H9 (cell line): ENCODE data around the gene IL12A. TPM values are rescaled to one million over a fixed set of nuclear protein-coding genes. Genes with fewer than 3 reads are reported as not detected.

ENCODE experiments used
- DNase-seq: peaks from one replicate; pipeline ENCODE4 v3.0.0-alpha.2; 2017
- H2AFZ ChIP-seq: one replicate; pipeline ENCODE4 v1.6.1; 2013; ENCODE audit warnings: mild to moderate bottlenecking, low read length, control low read depth, moderate library complexity
- H2AK5ac ChIP-seq: 2 replicates; pipeline ENCODE4 v1.6.1; 2013; ENCODE audit warnings: low read length, control low read depth, mixed read lengths; ENCODE audit not compliant: insufficient read length
- H2BK120ac ChIP-seq: one replicate; pipeline ENCODE4 v1.6.1; 2013; ENCODE audit warnings: low read depth, mild to moderate bottlenecking, low read length, control low read depth, inconsistent platforms; ENCODE audit not compliant: poor library complexity, severe bottlenecking
- H2BK12ac ChIP-seq: 2 replicates; pipeline ENCODE4 v1.6.1; 2013; ENCODE audit warnings: low read length, control low read depth, mixed read lengths, low read depth; ENCODE audit not compliant: insufficient read length
- H2BK15ac ChIP-seq: 2 replicates; pipeline ENCODE4 v1.6.1; 2013; ENCODE audit warnings: low read depth, low read length, control low read depth
- H2BK20ac ChIP-seq: one replicate; pipeline ENCODE4 v1.6.1; 2013; ENCODE audit warnings: low read depth, mild to moderate bottlenecking, low read length, control low read depth, inconsistent platforms; ENCODE audit not compliant: poor library complexity, severe bottlenecking
- H2BK5ac ChIP-seq: 2 replicates; pipeline ENCODE4 v1.6.1; 2013; ENCODE audit warnings: low read length, control low read depth, mixed read lengths; ENCODE audit not compliant: insufficient read length
- H3K14ac ChIP-seq: 2 replicates; pipeline ENCODE4 v1.6.1; 2013; ENCODE audit warnings: low read length, control low read depth; ENCODE audit not compliant: insufficient read depth
- H3K18ac ChIP-seq: 2 replicates; pipeline ENCODE4 v1.6.1; 2013; ENCODE audit warnings: low read depth, mild to moderate bottlenecking, mixed read lengths, low read length, control low read depth; ENCODE audit not compliant: insufficient read length
- H3K23ac ChIP-seq: 2 replicates; pipeline ENCODE4 v1.6.1; 2013; ENCODE audit warnings: low read length, control low read depth, mixed read lengths, low read depth; ENCODE audit not compliant: insufficient read length
- H3K23me2 ChIP-seq: 2 replicates; pipeline ENCODE4 v1.6.1; 2013; ENCODE audit warnings: low read depth, mild to moderate bottlenecking, mixed read lengths, low read length, control low read depth; ENCODE audit not compliant: insufficient read length, poor library complexity, severe bottlenecking
- H3K27ac ChIP-seq: 2 replicates; pipeline ENCODE4 v1.5.1; 2013; ENCODE audit warnings: low read length, control low read depth, mixed read lengths, low read depth; ENCODE audit not compliant: insufficient read length
- H3K27me3 ChIP-seq: 2 replicates; pipeline ENCODE4 v1.6.1; 2013; ENCODE audit warnings: low read length, control low read depth, inconsistent platforms; ENCODE audit not compliant: insufficient read depth
- H3K4ac ChIP-seq: 2 replicates; pipeline ENCODE4 v1.6.1; 2013; ENCODE audit warnings: low read depth, mild to moderate bottlenecking, control low read depth, inconsistent platforms, low read length, moderate library complexity
- H3K4me1 ChIP-seq: 2 replicates; pipeline ENCODE4 v1.6.1; 2013; ENCODE audit warnings: low read length, control low read depth, inconsistent platforms; ENCODE audit not compliant: insufficient read depth
- H3K4me2 ChIP-seq: 2 replicates; pipeline ENCODE4 v1.6.1; 2013; ENCODE audit warnings: low read length, control low read depth, mixed read lengths; ENCODE audit not compliant: insufficient read length, insufficient read depth
- H3K56ac ChIP-seq: 2 replicates; pipeline ENCODE4 v1.6.1; 2013; ENCODE audit warnings: low read depth, mild to moderate bottlenecking, mixed read lengths, low read length, control low read depth; ENCODE audit not compliant: insufficient read length
- H3K79me1 ChIP-seq: 2 replicates; pipeline ENCODE4 v1.6.1; 2013; ENCODE audit warnings: low read depth, mild to moderate bottlenecking, moderate library complexity, low read length, control low read depth, inconsistent platforms; ENCODE audit not compliant: insufficient read depth, poor library complexity, severe bottlenecking
- H3K79me2 ChIP-seq: 2 replicates; pipeline ENCODE4 v1.6.1; 2013; ENCODE audit warnings: low read length, control low read depth, inconsistent platforms; ENCODE audit not compliant: insufficient read depth
- H3K9ac ChIP-seq: 2 replicates; pipeline ENCODE4 v1.6.1; 2013; ENCODE audit warnings: low read length, control low read depth, mixed read lengths; ENCODE audit not compliant: insufficient read length; ENCODE audit errors: extremely low read depth
- H3K9me3 ChIP-seq: one replicate; pipeline ENCODE4 v1.6.1; 2013; ENCODE audit warnings: low read depth, low read length, inconsistent platforms; ENCODE audit not compliant: control insufficient read depth
- H3T11ph ChIP-seq: one replicate; pipeline ENCODE4 v1.6.1; 2013; ENCODE audit warnings: mild to moderate bottlenecking, low read length, control low read depth, inconsistent platforms
- H4K20me1 ChIP-seq: one replicate; pipeline ENCODE4 v1.6.1; 2013; ENCODE audit not compliant: control insufficient read depth, insufficient read length, insufficient read depth
- H4K5ac ChIP-seq: 2 replicates; pipeline ENCODE4 v1.6.1; 2013; ENCODE audit warnings: low read depth, mild to moderate bottlenecking, mixed read lengths, low read length, control low read depth; ENCODE audit not compliant: insufficient read length
- H4K8ac ChIP-seq: replicated peaks from 2 replicates; pipeline ENCODE4 v1.6.1; 2013; ENCODE audit warnings: low read length, control low read depth, mixed read lengths, low read depth; ENCODE audit not compliant: insufficient read length
- H4K91ac ChIP-seq: 2 replicates; pipeline ENCODE4 v1.6.1; 2013; ENCODE audit warnings: low read depth, mild to moderate bottlenecking, moderate library complexity, mixed read lengths, low read length, control low read depth; ENCODE audit not compliant: insufficient read length
- H3K27ac Mint-ChIP-seq, 3 experiments: 2 replicates in 2 of 3; 3 replicates in 1 of 3; pipeline ENCODE4 v1.8.0; 2020 to 2021; ENCODE audit warnings: mixed read lengths in 3 of 3, mild to moderate bottlenecking in 1 of 3, moderate library complexity in 1 of 3
- H3K27me3 Mint-ChIP-seq: 2 replicates; pipeline ENCODE4 v1.8.0; 2021; ENCODE audit warnings: low read depth, mild to moderate bottlenecking, moderate library complexity, mixed read lengths
- H3K36me3 Mint-ChIP-seq, 3 experiments: 2 replicates in 2 of 3; 3 replicates in 1 of 3; pipeline ENCODE4 v1.8.0; 2020 to 2021; ENCODE audit warnings: low read depth in 3 of 3, mixed read lengths in 3 of 3; ENCODE audit not compliant: insufficient read depth in 1 of 3
- H3K4me1 Mint-ChIP-seq, 2 experiments: 2 replicates each; pipeline ENCODE4 v1.8.0; 2020; ENCODE audit warnings: mixed read lengths in 2 of 2
- H3K4me3 Mint-ChIP-seq, 2 experiments: 2 replicates in 1 of 2; 3 replicates in 1 of 2; pipeline ENCODE4 v1.8.0; 2020 to 2021; ENCODE audit warnings: mild to moderate bottlenecking in 2 of 2, mixed read lengths in 2 of 2, moderate library complexity in 1 of 2
- H3K9me3 Mint-ChIP-seq, 2 experiments: 2 replicates in 1 of 2; 3 replicates in 1 of 2; pipeline ENCODE4 v1.8.0; 2020; ENCODE audit warnings: mild to moderate bottlenecking in 2 of 2, mixed read lengths in 2 of 2, moderate library complexity in 1 of 2
- WGBS: extraction: QIAGEN DNeasy Blood & Tissue Kit; methylation state at CpG from one replicate; pipeline ENCODE4 v1.1.7; 2013; ENCODE audit warnings: missing lambda C conversion rate, low lambda C conversion rate, mixed read lengths; ENCODE audit not compliant: insufficient read length; ENCODE audit errors: extremely low coverage; 5-methylcytosine and 5-hydroxymethylcytosine counted together
- total RNA-seq: library from RNA; stranded (reverse); gene quantifications from 2 replicates; pipeline ENCODE4 v1.2.1, GENCODE V29; 2021
- TF ChIP-seq, protein P1 (sequence below): fragments of 200-600 bp; sonication (generic); conservative IDR thresholded peaks from 3 replicates; pipeline ENCODE4 v1.8.0; 2021; ENCODE audit warnings: antibody characterized with exemption, mild to moderate bottlenecking

IL12A gene
- total RNA-seq, 1 experiment from 2014 or later, result 0.50 TPM

DNA sequence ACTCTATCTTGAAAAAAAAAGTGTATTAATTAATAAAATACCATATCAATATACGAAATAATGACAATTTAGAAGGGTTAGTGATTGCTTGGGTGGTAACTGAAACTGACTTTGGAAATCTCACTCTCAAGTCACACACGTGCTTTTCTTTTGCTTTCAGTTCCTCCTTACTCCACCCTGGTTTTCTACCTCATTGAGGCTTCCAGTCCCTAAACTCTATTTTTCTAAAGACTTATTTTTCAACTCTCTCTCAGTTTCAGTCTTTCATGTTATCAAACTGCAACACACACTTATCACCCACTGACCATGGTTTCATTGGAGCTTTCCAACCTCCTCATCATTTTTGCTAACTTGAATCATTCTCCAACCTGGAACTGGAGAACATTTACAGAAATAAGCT, 23.5 kb downstream of the IL12A start:
- H2AK5ac ChIP-seq, result no peak overlapping the region
- H4K8ac ChIP-seq, result no peak overlapping the region
- TF ChIP-seq, protein P1, sequence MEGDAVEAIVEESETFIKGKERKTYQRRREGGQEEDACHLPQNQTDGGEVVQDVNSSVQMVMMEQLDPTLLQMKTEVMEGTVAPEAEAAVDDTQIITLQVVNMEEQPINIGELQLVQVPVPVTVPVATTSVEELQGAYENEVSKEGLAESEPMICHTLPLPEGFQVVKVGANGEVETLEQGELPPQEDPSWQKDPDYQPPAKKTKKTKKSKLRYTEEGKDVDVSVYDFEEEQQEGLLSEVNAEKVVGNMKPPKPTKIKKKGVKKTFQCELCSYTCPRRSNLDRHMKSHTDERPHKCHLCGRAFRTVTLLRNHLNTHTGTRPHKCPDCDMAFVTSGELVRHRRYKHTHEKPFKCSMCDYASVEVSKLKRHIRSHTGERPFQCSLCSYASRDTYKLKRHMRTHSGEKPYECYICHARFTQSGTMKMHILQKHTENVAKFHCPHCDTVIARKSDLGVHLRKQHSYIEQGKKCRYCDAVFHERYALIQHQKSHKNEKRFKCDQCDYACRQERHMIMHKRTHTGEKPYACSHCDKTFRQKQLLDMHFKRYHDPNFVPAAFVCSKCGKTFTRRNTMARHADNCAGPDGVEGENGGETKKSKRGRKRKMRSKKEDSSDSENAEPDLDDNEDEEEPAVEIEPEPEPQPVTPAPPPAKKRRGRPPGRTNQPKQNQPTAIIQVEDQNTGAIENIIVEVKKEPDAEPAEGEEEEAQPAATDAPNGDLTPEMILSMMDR, result no peak
- H2BK20ac ChIP-seq, result no peak overlapping the region
- H3K27me3 ChIP-seq, result no peaks in the 10 kb centered on the region
- no peak for DNase-seq
- no peak overlapping the region for H2BK15ac ChIP-seq
- H3K4me1 ChIP-seq, result no peaks in the 10 kb centered on the region
- Mint-ChIP-seq H3K27ac (no peak overlapping the region), H3K27me3 (peaks cover 3% of the 10 kb centered on the region; the same call in 1 of the 2 replicates), H3K4me3 (no peak overlapping the region), H3K4me1 (no peaks in the 10 kb centered on the region), H3K9me3 (no peaks in the 10 kb centered on the region), H3K36me3 (no peaks in the 10 kb centered on the region)
- no peak overlapping the region for H3K4ac ChIP-seq
- no peaks in the 10 kb centered on the region for H3K79me1 ChIP-seq
- H3K56ac ChIP-seq, result no peak overlapping the region
- no peak overlapping the region for H2AFZ ChIP-seq
- H3K23me2 ChIP-seq, result no peaks in the 10 kb centered on the region
- WGBS, result no CpG with 5 or more reads among the region's 2 CpGs
- no peak overlapping the region for H3K4me2 ChIP-seq
- no peak overlapping the region for H3K14ac ChIP-seq
- H3K9ac ChIP-seq, result no peak overlapping the region
- no peak overlapping the region for H3K27ac ChIP-seq
- H4K20me1 ChIP-seq, result no peaks in the 10 kb centered on the region
- no peak overlapping the region for H4K91ac ChIP-seq
- no peaks in the 10 kb centered on the region for H3K9me3 ChIP-seq
- H4K5ac ChIP-seq, result no peak overlapping the region
- no peak overlapping the region for H2BK5ac ChIP-seq
- no peak overlapping the region for H3K23ac ChIP-seq
- H3K79me2 ChIP-seq, result no peaks in the 10 kb centered on the region
- H2BK120ac ChIP-seq, result no peak overlapping the region
- no peak overlapping the region for H2BK12ac ChIP-seq
- H3T11ph ChIP-seq, result no peak overlapping the region
- H3K18ac ChIP-seq, result no peak overlapping the region
